HL-60 (cell line): ENCODE data around the gene MYMX.

Experiments
- GABPA ChIP-seq: IDR thresholded peaks from 2 replicates; pipeline ENCODE4 v1.6.1; 2012; ENCODE audit warnings: low read depth
- POLR2AphosphoS5 ChIP-seq: IDR thresholded peaks from 2 replicates; pipeline ENCODE4 v1.6.1; 2012; ENCODE audit warnings: low read depth
- REST ChIP-seq: IDR thresholded peaks from 2 replicates; pipeline ENCODE4 v1.6.1; 2012; ENCODE audit warnings: low read depth; ENCODE audit not compliant: insufficient replicate concordance
- TF ChIP-seq, protein P1 (sequence below): IDR thresholded peaks from one replicate; pipeline ENCODE4 v1.5.1; 2011; ENCODE audit warnings: low read length, control low read depth, inconsistent platforms; ENCODE audit not compliant: insufficient read depth

- TF ChIP-seq, protein P1, sequence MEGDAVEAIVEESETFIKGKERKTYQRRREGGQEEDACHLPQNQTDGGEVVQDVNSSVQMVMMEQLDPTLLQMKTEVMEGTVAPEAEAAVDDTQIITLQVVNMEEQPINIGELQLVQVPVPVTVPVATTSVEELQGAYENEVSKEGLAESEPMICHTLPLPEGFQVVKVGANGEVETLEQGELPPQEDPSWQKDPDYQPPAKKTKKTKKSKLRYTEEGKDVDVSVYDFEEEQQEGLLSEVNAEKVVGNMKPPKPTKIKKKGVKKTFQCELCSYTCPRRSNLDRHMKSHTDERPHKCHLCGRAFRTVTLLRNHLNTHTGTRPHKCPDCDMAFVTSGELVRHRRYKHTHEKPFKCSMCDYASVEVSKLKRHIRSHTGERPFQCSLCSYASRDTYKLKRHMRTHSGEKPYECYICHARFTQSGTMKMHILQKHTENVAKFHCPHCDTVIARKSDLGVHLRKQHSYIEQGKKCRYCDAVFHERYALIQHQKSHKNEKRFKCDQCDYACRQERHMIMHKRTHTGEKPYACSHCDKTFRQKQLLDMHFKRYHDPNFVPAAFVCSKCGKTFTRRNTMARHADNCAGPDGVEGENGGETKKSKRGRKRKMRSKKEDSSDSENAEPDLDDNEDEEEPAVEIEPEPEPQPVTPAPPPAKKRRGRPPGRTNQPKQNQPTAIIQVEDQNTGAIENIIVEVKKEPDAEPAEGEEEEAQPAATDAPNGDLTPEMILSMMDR: no peak
- no peak for TF ChIP-seq POLR2AphosphoS5
- TF ChIP-seq REST: no peak
- no peak for TF ChIP-seq GABPA
Measured at GRCh38 chr6:44194326-44194725, 22.4 kb upstream of the MYMX start.
